CD4-positive, alpha-beta T cell (primary cell): ENCODE data around the gene ACADVL. TPM values are rescaled to one million over a fixed set of nuclear protein-coding genes. Genes with fewer than 3 reads are reported as not detected.
A peak's percentile ranks its signal among the peaks of the same experiment; 100 is the strongest.

Source experiments
- ATAC-seq: fragments of 200-7000 bp; cut with Tn5 transposase; one replicate; pipeline ENCODE4 v1.10.0; 2022; ENCODE audit warnings: mild to moderate bottlenecking; ENCODE audit not compliant: poor library complexity
- CTCF ChIA-PET: fragments of 350-600 bp; sonication (Branson Sonifier 250); formaldehyde crosslinking; loops from one replicate; lab custom pipeline; 2021; ENCODE audit warnings: antibody characterized with exemption, inconsistent platforms; lab: Charles Lee
- POLR2A ChIA-PET: fragments of 350-600 bp; sonication (Branson Sonifier 250); formaldehyde crosslinking; loops from one replicate; lab custom pipeline; 2021; ENCODE audit warnings: antibody characterized with exemption, inconsistent platforms; lab: Charles Lee
- DNase-seq, 14 experiments: peaks; one replicate each; pipeline ENCODE4 v3.0.0-alpha.2; 2013 to 2020; ENCODE audit warnings: mixed read lengths in 2 of 14
- H3K27ac ChIP-seq, 2 donors: one replicate each; pipeline versions ENCODE4 v1.5.1 to v1.7.0; 2013; ENCODE audit warnings: low read length in 2 of 2, low read depth in 1 of 2, mild to moderate bottlenecking in 1 of 2
- H3K27me3 ChIP-seq, 2 experiments: 1 replicate in 1 of 2; 2 replicates in 1 of 2; pipeline versions ENCODE4 v1.6.1 to v1.7.0; 2013; ENCODE audit warnings: low read length in 2 of 2, control low read depth in 1 of 2, mild to moderate bottlenecking in 1 of 2, moderate library complexity in 1 of 2; ENCODE audit not compliant: insufficient read depth in 2 of 2, control insufficient read depth in 1 of 2
- H3K36me3 ChIP-seq: one replicate; pipeline ENCODE4 v1.6.1; 2013; ENCODE audit warnings: low read length, control low read depth; ENCODE audit not compliant: insufficient read depth
- H3K4me1 ChIP-seq: one replicate; pipeline ENCODE4 v1.6.1; 2013; ENCODE audit warnings: low read length, control low read depth; ENCODE audit not compliant: insufficient read depth
- H3K4me3 ChIP-seq: one replicate; pipeline ENCODE4 v1.5.1; 2013; ENCODE audit warnings: mild to moderate bottlenecking, low read length, moderate library complexity
- H3K9me3 ChIP-seq, 2 experiments: 1 replicate in 1 of 2; 2 replicates in 1 of 2; pipeline versions ENCODE4 v1.6.1 to v1.7.0; 2013; ENCODE audit warnings: low read length in 2 of 2, mild to moderate bottlenecking in 2 of 2, control low read depth in 1 of 2, moderate library complexity in 1 of 2; ENCODE audit not compliant: control insufficient read depth in 1 of 2, insufficient read depth in 1 of 2
- H3K27ac Mint-ChIP-seq: one replicate; pipeline ENCODE4 v1.8.0; 2020; ENCODE audit warnings: mixed read lengths
- H3K27me3 Mint-ChIP-seq: one replicate; pipeline ENCODE4 v1.8.0; 2021; ENCODE audit warnings: mixed read lengths
- H3K36me3 Mint-ChIP-seq: one replicate; pipeline ENCODE4 v1.8.0; 2021; ENCODE audit warnings: low read depth, mixed read lengths
- H3K4me1 Mint-ChIP-seq: one replicate; pipeline ENCODE4 v1.8.0; 2021; ENCODE audit warnings: low read depth, mixed read lengths
- H3K4me3 Mint-ChIP-seq: one replicate; pipeline ENCODE4 v1.8.0; 2020; ENCODE audit warnings: mild to moderate bottlenecking, mixed read lengths
- H3K9me3 Mint-ChIP-seq: one replicate; pipeline ENCODE4 v1.8.0; 2020; ENCODE audit warnings: mixed read lengths
- CTCF ChIP-seq: fragments of 200-600 bp; IDR thresholded peaks from one replicate; pipeline ENCODE4 v1.8.0; 2022; ENCODE audit warnings: antibody characterized with exemption, mild to moderate bottlenecking
- intact Hi-C, 2 experiments: fragments of 100-400 bp; cut with DNase I in 1 of 2; cut with micrococcal nuclease in 1 of 2; formaldehyde crosslinking; loops; one replicate each; pipeline versions ENCODE4 v1.15.1 to v1.9.0; 2023 to 2025; cut with DNase I, micrococcal nuclease
- total RNA-seq, 174 experiments: library from RNA in 2 of 174; stranded (reverse) in 2 of 174; gene quantifications; one replicate each; pipeline ENCODE4 v1.2.3 and lab custom pipeline; 2021 to 2026

ACADVL gene
- total RNA-seq, 2 experiments from 2014 or later = 237 to 257 TPM

DNA sequence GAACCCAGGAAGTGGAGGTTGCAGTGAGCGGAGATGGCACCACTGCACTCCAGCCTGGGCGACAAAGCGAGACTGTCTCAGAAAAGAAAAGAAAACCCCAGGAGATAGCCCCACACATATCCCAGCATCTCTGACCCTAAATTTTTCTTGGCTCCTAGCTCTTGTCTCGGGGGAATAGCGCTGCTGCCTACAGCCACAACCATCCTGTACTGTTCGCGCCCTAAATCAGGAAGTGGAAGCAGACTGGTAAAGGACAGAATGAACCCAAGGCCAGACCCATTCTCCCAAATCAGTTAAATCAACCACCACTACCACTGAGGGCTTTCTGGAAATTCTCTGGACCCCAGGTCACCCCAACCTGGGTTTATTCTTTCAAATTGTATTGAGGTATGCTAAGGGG lies 30.1 kb downstream of the ACADVL start:
- H3K36me3 ChIP-seq = peaks cover 25% of the 10 kb centered on the region
- H3K9me3 ChIP-seq = no peaks in the 10 kb centered on the region
- TF ChIP-seq CTCF = no peak
- peaks cover 49% of the 10 kb centered on the region for H3K36me3 Mint-ChIP-seq
- no peak for ATAC-seq
- H3K4me3 ChIP-seq = peak overlapping the region; percentile 71
- H3K4me1 ChIP-seq = peaks cover 36% of the 10 kb centered on the region
- peak overlapping the region; percentile 100 for H3K27ac Mint-ChIP-seq
- peak overlapping the region; percentile 94 for H3K4me3 Mint-ChIP-seq
- H3K9me3 Mint-ChIP-seq = no peaks in the 10 kb centered on the region
- ChIA-PET POLR2A (interaction anchor here (1.2 to 3.4 kb wide), 3 partner anchors 9 to 378 kb away, joined by 3 to 54 read pairs (median 4); partner anchors contain the start of genes DVL2, GABARAP, PHF23 and SAT2), CTCF (interaction anchor here (1.2 to 1.6 kb wide), 2 partner anchors 29 to 46 kb away, joined by 3 to 4 read pairs; no protein-coding TSS in a partner anchor)
- H3K27me3 ChIP-seq = no peaks in the 10 kb centered on the region
- no peaks in the 10 kb centered on the region for H3K27me3 Mint-ChIP-seq
- peaks cover 45% of the 10 kb centered on the region for H3K4me1 Mint-ChIP-seq
- H3K27ac ChIP-seq = peak overlapping the region in 1 of 2 donors; percentile 16
- intact Hi-C loops = loop anchor here in 1 of 2 experiments (5.0 kb wide), 4 partner anchors 33 to 312 kb away; partner anchors contain the start of genes ACADVL, DLG4, EIF5A and FGF11
- no peak for DNase-seq

GRCh38 chr17:7250695-7251627 lies 31.2 kb downstream of the ACADVL start:
- ATAC-seq (peak; percentile 1), DNase-seq (peak in 4 of 14 experiments; percentile 8 to 81 (median 60))
- Mint-ChIP-seq H3K36me3 (peaks cover 53% of the 10 kb centered on the region), H3K9me3 (no peaks in the 10 kb centered on the region), H3K27me3 (no peaks in the 10 kb centered on the region), H3K27ac (peak overlapping the region; percentile 100), H3K4me3 (peak overlapping the region; percentile 94), H3K4me1 (peaks cover 45% of the 10 kb centered on the region)
- peak overlapping the region; percentile 63 to 99 for H3K27ac ChIP-seq
- H3K4me3 ChIP-seq = peak overlapping the region; percentile 71
- ChIA-PET CTCF (interaction anchor here (1.4 to 1.7 kb wide), 3 partner anchors 9 to 37 kb away, joined by 3 to 4 read pairs (median 4); partner anchors contain the start of gene GABARAP), POLR2A (interaction anchor here (0.6 to 3.4 kb wide), 10 partner anchors 10 to 377 kb away, joined by 3 to 54 read pairs (median 4); partner anchors contain the start of genes ACADVL, DLG4, DVL2 and GABARAP)
- no peaks in the 10 kb centered on the region for H3K27me3 ChIP-seq
- no peaks in the 10 kb centered on the region for H3K9me3 ChIP-seq
- peaks cover 36% of the 10 kb centered on the region for H3K4me1 ChIP-seq
- H3K36me3 ChIP-seq = peaks cover 24% of the 10 kb centered on the region
- TF ChIP-seq CTCF = no peak
- intact Hi-C loops = loop anchor here in 1 of 2 experiments (1.0 to 5.0 kb wide), 5 partner anchors 10 to 311 kb away; partner anchors contain the start of genes ACADVL, DLG4, EIF5A and FGF11

- intact Hi-C loops = loop anchor here (1.0 to 5.0 kb wide), 9 partner anchors 9 to 435 kb away; partner anchors contain the start of genes EIF5A (in 2 of the 2), ACADVL (in 1 of the 2), DLG4 (in 1 of the 2) and FGF11 (in 1 of the 2)
- TF ChIP-seq CTCF = no peak
- Mint-ChIP-seq H3K27ac (peak within 1 kb of the TSS; percentile 100), H3K27me3 (no peaks in the 10 kb centered on the region), H3K4me1 (peaks cover 45% of the 10 kb centered on the region), H3K36me3 (peaks cover 53% of the 10 kb centered on the region), H3K9me3 (no peaks in the 10 kb centered on the region), H3K4me3 (peak within 1 kb of the TSS; percentile 94)
- Histone ChIP-seq H3K9me3 (no peaks in the 10 kb centered on the region), H3K36me3 (peaks cover 23% of the 10 kb centered on the region), H3K27me3 (no peaks in the 10 kb centered on the region), H3K4me3 (peak within 1 kb of the TSS; percentile 71), H3K4me1 (peaks cover 36% of the 10 kb centered on the region), H3K27ac (peak within 1 kb of the TSS; percentile 99)
- DNase-seq = peak in 13 of 14 experiments; percentile 96 to 99 (median 99)
- CTCF ChIA-PET = interaction anchor here (1.4 to 1.7 kb wide), 3 partner anchors 9 to 37 kb away, joined by 3 to 4 read pairs (median 4); partner anchors contain the start of gene GABARAP
- POLR2A ChIA-PET = interaction anchor here (0.6 to 3.4 kb wide), 10 partner anchors 11 to 376 kb away, joined by 3 to 54 read pairs (median 4); partner anchors contain the start of genes ACADVL, DLG4, DVL2 and GABARAP
- ATAC-seq = peak; percentile 88
Measured at GRCh38 chr17:7251661-7252175, 32.0 kb downstream of the ACADVL start, which contains the start of gene CTDNEP1. TSS of gene CTDNEP1 (minus strand) at chr17:7251734. CDS start at chr17:7251296, 438 bp downstream.
